B cell (primary cell): ENCODE measurements around the gene NR3C2. TPM values are rescaled to one million over a fixed set of nuclear protein-coding genes. Genes with fewer than 3 reads are reported as not detected.

Experiments used
- ATAC-seq: fragments of 200-7000 bp; cut with Tn5 transposase; one replicate; pipeline ENCODE4 v1.10.0; 2021; ENCODE audit warnings: low read depth, mild to moderate bottlenecking, moderate number of reproducible peaks, moderate library complexity
- CTCF ChIA-PET: fragments of 350-600 bp; sonication (Branson Sonifier 250); formaldehyde crosslinking; loops from one replicate; lab custom pipeline; 2021; ENCODE audit warnings: antibody characterized with exemption, inconsistent platforms; lab: Charles Lee
- POLR2A ChIA-PET: fragments of 350-600 bp; sonication (Branson Sonifier 250); formaldehyde crosslinking; loops from one replicate; lab custom pipeline; 2021; ENCODE audit warnings: antibody characterized with exemption; lab: Charles Lee
- DNase-seq: peaks from one replicate; pipeline ENCODE4 v3.0.0; 2013
- H2AFZ ChIP-seq: 2 replicates; pipeline ENCODE4 v1.6.1; 2012; ENCODE audit warnings: mild to moderate bottlenecking, low read depth, low read length; ENCODE audit not compliant: insufficient read depth, poor library complexity, severe bottlenecking
- H3K27ac ChIP-seq, 2 donors: 1 replicate in 1 of 2; 2 replicates in 1 of 2; pipeline ENCODE4 v1.5.1; 2012 to 2013; ENCODE audit warnings: low read length in 2 of 2, mild to moderate bottlenecking in 2 of 2, moderate library complexity in 1 of 2
- H3K27me3 ChIP-seq, 4 experiments: fragments of 200-600 bp in 1 of 4; sonication (generic) in 1 of 4; replicated peaks in 1 of 4; 1 replicate in 2 of 4; 2 replicates in 2 of 4; pipeline versions ENCODE4 v1.6.1 to v1.7.0; 2013 to 2016; ENCODE audit warnings: low read length in 3 of 4, mild to moderate bottlenecking in 2 of 4, mixed read lengths in 1 of 4, moderate library complexity in 1 of 4; ENCODE audit not compliant: insufficient read depth in 4 of 4, control insufficient read depth in 3 of 4; ENCODE audit errors: control extremely low read depth in 1 of 4
- H3K36me3 ChIP-seq, 2 experiments: replicated peaks in 1 of 2; 1 replicate in 1 of 2; 2 replicates in 1 of 2; pipeline versions ENCODE4 v1.6.1 to v1.7.1; 2013; ENCODE audit warnings: low read length in 1 of 2; ENCODE audit not compliant: insufficient read depth in 2 of 2, control insufficient read depth in 1 of 2; ENCODE audit errors: control extremely low read depth in 1 of 2, extremely low read depth in 1 of 2
- H3K4me1 ChIP-seq, 2 donors: fragments of 200-600 bp in 1 of 2; sonication (generic) in 1 of 2; 1 replicate in 1 of 2; 2 replicates in 1 of 2; pipeline versions ENCODE4 v1.5.1 to v1.6.1; 2013 to 2017; ENCODE audit warnings: low read length in 2 of 2; ENCODE audit not compliant: control insufficient read depth in 2 of 2, insufficient read depth in 2 of 2
- H3K4me2 ChIP-seq: replicated peaks from 2 replicates; pipeline ENCODE3; 2012; ENCODE audit warnings: mild to moderate bottlenecking, low read depth, low read length; ENCODE audit not compliant: poor library complexity, severe bottlenecking
- H3K4me3 ChIP-seq, 5 experiments: fragments of 200-600 bp in 1 of 5; sonication (generic) in 1 of 5; 1 replicate in 3 of 5; 2 replicates in 2 of 5; pipeline versions ENCODE4 v1.5.1 to v1.7.0; 2011 to 2016; ENCODE audit warnings: low read length in 4 of 5, mild to moderate bottlenecking in 4 of 5, low read depth in 2 of 5, control low read depth in 1 of 5, moderate library complexity in 1 of 5; ENCODE audit not compliant: insufficient read depth in 1 of 5; ENCODE audit errors: control extremely low read depth in 1 of 5, extremely low read depth in 1 of 5
- H3K79me2 ChIP-seq: fragments of 200-600 bp; sonication (generic); one replicate; pipeline ENCODE4 v1.6.0; 2016; ENCODE audit warnings: low read length; ENCODE audit not compliant: control insufficient read depth, insufficient read depth
- H3K9ac ChIP-seq: fragments of 200-600 bp; sonication (generic); 2 replicates; pipeline ENCODE4 v1.6.1; 2017; ENCODE audit warnings: mild to moderate bottlenecking, low read length, moderate library complexity
- H3K9me3 ChIP-seq, 3 donors: one replicate each; pipeline versions ENCODE4 v1.6.1 to v1.7.1; 2013; ENCODE audit warnings: low read length in 2 of 3; ENCODE audit not compliant: control insufficient read depth in 2 of 3, insufficient read depth in 1 of 3; ENCODE audit errors: control extremely low read depth in 1 of 3
- H4K20me1 ChIP-seq: 2 replicates; pipeline ENCODE4 v1.6.0; 2012; ENCODE audit warnings: mild to moderate bottlenecking, low read length; ENCODE audit not compliant: insufficient read depth, control insufficient read depth, poor library complexity, severe bottlenecking
- H3K27ac Mint-ChIP-seq: one replicate; pipeline ENCODE4 v1.8.0; 2021; ENCODE audit warnings: mixed read lengths
- H3K27me3 Mint-ChIP-seq: one replicate; pipeline ENCODE4 v1.8.0; 2021; ENCODE audit warnings: mixed read lengths
- H3K4me1 Mint-ChIP-seq: one replicate; pipeline ENCODE4 v1.8.0; 2021; ENCODE audit warnings: mixed read lengths
- H3K4me3 Mint-ChIP-seq: one replicate; pipeline ENCODE4 v1.8.0; 2021; ENCODE audit warnings: mixed read lengths
- H3K9me3 Mint-ChIP-seq: one replicate; pipeline ENCODE4 v1.8.0; 2022; ENCODE audit warnings: mixed read lengths; ENCODE audit not compliant: insufficient read depth
- EZH2 ChIP-seq: IDR thresholded peaks from 2 replicates; pipeline ENCODE4 v1.6.1; 2012; ENCODE audit warnings: borderline replicate concordance, low read depth, mild to moderate bottlenecking, moderate library complexity, low read length; ENCODE audit not compliant: insufficient read depth, poor library complexity, severe bottlenecking
- WGBS: methylation state at CpG from one replicate; pipeline ENCODE4 v1.1.5; 2013; ENCODE audit warnings: missing lambda C conversion rate; ENCODE audit not compliant: insufficient coverage; 5-methylcytosine and 5-hydroxymethylcytosine counted together
- intact Hi-C: fragments of 100-400 bp; cut with micrococcal nuclease; formaldehyde crosslinking; loops from one replicate; pipeline ENCODE4 v1.10.0; 2022
- polyA plus RNA-seq: library from polyadenylated mRNA; depleted of rRNA; stranded (reverse); fragments of >200 nt; gene quantifications from 2 replicates; pipeline ENCODE4 v1.2.3, GENCODE V29; 2012
- total RNA-seq, 2 donors: library from RNA; stranded (reverse); fragments of 120-200 nt in 1 of 2; gene quantifications; 1 replicate in 1 of 2; 2 replicates in 1 of 2; pipeline versions ENCODE4 v1.2.3 to v1.2.4, GENCODE V29; 2013 to 2022
- TF ChIP-seq, protein P1 (sequence below): fragments of 200-600 bp; IDR thresholded peaks from one replicate; pipeline ENCODE4 v1.8.0; 2022; ENCODE audit warnings: antibody characterized with exemption, mild to moderate bottlenecking

The NR3C2 gene
- total and polyA plus RNA-seq, 2 donors (not counting 1 experiment from before 2014, with no cell fraction given) = 6.7 to 19.3 TPM

GRCh38 chr4:148103597-148104355 lies 338.4 kb downstream of the NR3C2 start:
- Histone ChIP-seq H4K20me1 (no peaks in the 10 kb centered on the region), H3K79me2 (no peaks in the 10 kb centered on the region), H3K4me2 (no peak overlapping the region), H2AFZ (no peak overlapping the region), H3K27me3 (no peaks in the 10 kb centered on the region), H3K9me3 (peaks cover 0 to 7% (median 0%) of the 10 kb centered on the region in 3 donors), H3K36me3 (no peaks in the 10 kb centered on the region), H3K4me3 (no peak overlapping the region), H3K27ac (no peak overlapping the region), H3K4me1 (no peaks in the 10 kb centered on the region), H3K9ac (no peak overlapping the region)
- intact Hi-C loops = no loop called here
- Mint-ChIP-seq H3K27me3 (no peaks in the 10 kb centered on the region), H3K27ac (no peak overlapping the region), H3K4me3 (no peak overlapping the region), H3K9me3 (peaks cover 4% of the 10 kb centered on the region), H3K4me1 (no peaks in the 10 kb centered on the region)
- DNase-seq (no peak), ATAC-seq (no peak)
- CTCF ChIA-PET = no interaction called here
- POLR2A ChIA-PET = no interaction called here
- TF ChIP-seq, protein P1, sequence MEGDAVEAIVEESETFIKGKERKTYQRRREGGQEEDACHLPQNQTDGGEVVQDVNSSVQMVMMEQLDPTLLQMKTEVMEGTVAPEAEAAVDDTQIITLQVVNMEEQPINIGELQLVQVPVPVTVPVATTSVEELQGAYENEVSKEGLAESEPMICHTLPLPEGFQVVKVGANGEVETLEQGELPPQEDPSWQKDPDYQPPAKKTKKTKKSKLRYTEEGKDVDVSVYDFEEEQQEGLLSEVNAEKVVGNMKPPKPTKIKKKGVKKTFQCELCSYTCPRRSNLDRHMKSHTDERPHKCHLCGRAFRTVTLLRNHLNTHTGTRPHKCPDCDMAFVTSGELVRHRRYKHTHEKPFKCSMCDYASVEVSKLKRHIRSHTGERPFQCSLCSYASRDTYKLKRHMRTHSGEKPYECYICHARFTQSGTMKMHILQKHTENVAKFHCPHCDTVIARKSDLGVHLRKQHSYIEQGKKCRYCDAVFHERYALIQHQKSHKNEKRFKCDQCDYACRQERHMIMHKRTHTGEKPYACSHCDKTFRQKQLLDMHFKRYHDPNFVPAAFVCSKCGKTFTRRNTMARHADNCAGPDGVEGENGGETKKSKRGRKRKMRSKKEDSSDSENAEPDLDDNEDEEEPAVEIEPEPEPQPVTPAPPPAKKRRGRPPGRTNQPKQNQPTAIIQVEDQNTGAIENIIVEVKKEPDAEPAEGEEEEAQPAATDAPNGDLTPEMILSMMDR = no peak
- TF ChIP-seq EZH2 = no peak
- WGBS = 97% methylated on average over 6 of the region's 7 CpGs

- 83% methylated on average over 4 of the region's 4 CpGs for WGBS
- H3K4me3 ChIP-seq = no peak overlapping the region
- DNase-seq (no peak), ATAC-seq (no peak)
- ChIA-PET POLR2A (no interaction called here), CTCF (no interaction called here)
- no peak for TF ChIP-seq EZH2
- TF ChIP-seq, protein P1 = no peak
- no peaks in the 10 kb centered on the region for H3K4me1 ChIP-seq
- no peaks in the 10 kb centered on the region for H4K20me1 ChIP-seq
- no peaks in the 10 kb centered on the region for H3K79me2 ChIP-seq
- Mint-ChIP-seq H3K27ac (no peak overlapping the region), H3K27me3 (no peaks in the 10 kb centered on the region), H3K9me3 (no peaks in the 10 kb centered on the region), H3K4me3 (no peak overlapping the region), H3K4me1 (no peaks in the 10 kb centered on the region)
- H3K9me3 ChIP-seq = no peaks in the 10 kb centered on the region
- H3K36me3 ChIP-seq = no peaks in the 10 kb centered on the region
- intact Hi-C loops = no loop called here
- H3K27me3 ChIP-seq = no peaks in the 10 kb centered on the region
- no peak overlapping the region for H3K4me2 ChIP-seq
- H3K27ac ChIP-seq = no peak overlapping the region
- H2AFZ ChIP-seq = no peak overlapping the region
- H3K9ac ChIP-seq = no peak overlapping the region
Measured at GRCh38 chr4:148101790-148102189, 340.4 kb downstream of the NR3C2 start.
